Thoracic aorta (tissue), 2 donors: ENCODE measurements around the gene CAMKMT. TPM values are rescaled to one million over a fixed set of nuclear protein-coding genes. Genes with fewer than 3 reads are reported as not detected.

Experiments used
- ATAC-seq: fragments of 150-250 bp; one replicate; pipeline ENCODE4 v1.8.0; 2017; ENCODE audit warnings: low read depth; ENCODE audit not compliant: insufficient number of reproducible peaks, low FRiP score
- DNase-seq: peaks from one replicate; pipeline ENCODE4 v3.0.0-alpha.2; 2020; ENCODE audit warnings: low spot score
- H3K27ac ChIP-seq, 2 donors: fragments of 200-600 bp; sonication (generic); 1 replicate in 1 of 2; 2 replicates in 1 of 2; pipeline ENCODE4 v1.5.1; 2016; ENCODE audit warnings: mild to moderate bottlenecking in 2 of 2, moderate library complexity in 2 of 2
- H3K27me3 ChIP-seq: fragments of 200-600 bp; sonication (generic); replicated peaks from 2 replicates; pipeline ENCODE4 v1.6.0; 2016; ENCODE audit warnings: mild to moderate bottlenecking; ENCODE audit not compliant: insufficient read depth
- H3K36me3 ChIP-seq: fragments of 200-600 bp; sonication (generic); one replicate; pipeline ENCODE4 v1.5.1; 2016
- H3K4me1 ChIP-seq, 2 donors: fragments of 200-600 bp; sonication (generic); 1 replicate in 1 of 2; 2 replicates in 1 of 2; pipeline versions ENCODE4 v1.5.1 to v1.6.0; 2016; ENCODE audit warnings: low read depth in 2 of 2, mild to moderate bottlenecking in 1 of 2; ENCODE audit not compliant: control insufficient read depth in 1 of 2
- H3K4me3 ChIP-seq: fragments of 200-600 bp; sonication (generic); 2 replicates; pipeline ENCODE4 v1.5.1; 2016; ENCODE audit warnings: mild to moderate bottlenecking
- H3K9me3 ChIP-seq: fragments of 200-600 bp; sonication (generic); 2 replicates; pipeline ENCODE4 v1.5.1; 2016
- CTCF ChIP-seq: fragments of 200-600 bp; sonication (generic); IDR thresholded peaks from one replicate; pipeline ENCODE4 v1.5.1; 2019; ENCODE audit warnings: antibody characterized with exemption
- total RNA-seq, 2 donors: library from RNA; depleted of rRNA; stranded (reverse); fragments of >200 nt; gene quantifications; one replicate each; pipeline versions ENCODE4 v1.1.0 to v1.2.3, GENCODE V29; 2016

CAMKMT gene
- total RNA-seq, 2 donors from 2014 or later = 4.7 to 11.6 TPM

DNA sequence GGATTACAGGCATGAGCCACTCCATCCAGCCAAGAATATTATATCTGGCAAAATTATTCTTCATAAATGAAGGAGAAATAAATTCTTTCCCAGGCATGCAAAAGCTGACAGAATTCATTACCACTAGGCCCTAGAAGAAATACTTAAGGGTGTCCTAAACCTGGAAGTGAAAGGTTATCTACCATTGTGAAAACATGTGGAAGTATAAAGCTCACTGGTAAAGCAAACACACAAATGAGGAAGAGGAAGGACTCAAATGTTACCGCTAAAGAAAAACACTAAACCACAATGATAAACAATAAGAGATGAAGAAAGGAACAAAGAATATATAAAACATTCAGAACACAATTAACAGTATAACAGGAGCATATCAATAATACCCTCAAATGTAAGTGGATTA, 171.8 kb downstream of the CAMKMT start:
- TF ChIP-seq CTCF = no peak
- no peak for ATAC-seq

GRCh38 chr2:44535376-44535775, 173.6 kb downstream of the CAMKMT start:
- DNase-seq = no peak
- H3K27me3 ChIP-seq = no peaks in the 10 kb centered on the region
- no peak for ATAC-seq
- H3K4me1 ChIP-seq = no peaks in the 10 kb centered on the region
- H3K27ac ChIP-seq = no peak overlapping the region
- H3K36me3 ChIP-seq = peaks cover 3% of the 10 kb centered on the region
- H3K4me3 ChIP-seq = no peak overlapping the region
- H3K9me3 ChIP-seq = no peaks in the 10 kb centered on the region
- TF ChIP-seq CTCF = no peak

More for the DNA sequence above, 171.8 kb downstream of the CAMKMT start:
- no peak for DNase-seq
- Histone ChIP-seq H3K9me3 (no peaks in the 10 kb centered on the region), H3K4me1 (peaks cover 3 to 4% of the 10 kb centered on the region in 2 donors), H3K4me3 (no peak overlapping the region), H3K36me3 (peaks cover 3% of the 10 kb centered on the region), H3K27me3 (no peaks in the 10 kb centered on the region), H3K27ac (no peak overlapping the region)

DNA sequence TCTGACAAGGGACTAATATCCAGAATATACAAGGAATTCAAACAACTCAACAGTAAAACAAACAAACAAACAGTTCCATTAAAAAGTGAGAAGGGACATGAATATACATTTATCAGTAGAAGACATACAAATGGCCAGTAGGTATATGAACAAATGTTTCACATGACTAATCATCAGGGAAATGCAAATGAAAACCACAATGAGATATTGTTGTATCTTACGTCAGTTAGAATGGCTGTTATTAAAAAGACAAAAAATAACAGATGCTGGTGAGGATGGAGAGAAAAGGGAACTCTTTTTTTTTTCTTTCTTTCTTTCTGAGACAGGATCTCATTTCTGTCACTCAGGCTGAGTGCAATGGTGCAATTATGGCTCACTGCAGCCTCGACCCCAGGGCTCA, 175.5 kb downstream of the CAMKMT start:
- no peaks in the 10 kb centered on the region for H3K9me3 ChIP-seq
- H3K27me3 ChIP-seq = no peaks in the 10 kb centered on the region
- ATAC-seq (no peak), DNase-seq (no peak)
- no peaks in the 10 kb centered on the region for H3K4me1 ChIP-seq
- no peak overlapping the region for H3K4me3 ChIP-seq
- H3K27ac ChIP-seq = no peak overlapping the region
- TF ChIP-seq CTCF = no peak
- peaks cover 3% of the 10 kb centered on the region for H3K36me3 ChIP-seq

- Histone ChIP-seq H3K9me3 (no peaks in the 10 kb centered on the region), H3K4me1 (peaks cover 4% of the 10 kb centered on the region in 2 donors), H3K27ac (no peak overlapping the region), H3K4me3 (no peak overlapping the region), H3K27me3 (no peaks in the 10 kb centered on the region), H3K36me3 (no peaks in the 10 kb centered on the region)
- TF ChIP-seq CTCF = no peak
- ATAC-seq (no peak), DNase-seq (no peak)
Measured at GRCh38 chr2:44542520-44542919, 180.8 kb downstream of the CAMKMT start.

DNA sequence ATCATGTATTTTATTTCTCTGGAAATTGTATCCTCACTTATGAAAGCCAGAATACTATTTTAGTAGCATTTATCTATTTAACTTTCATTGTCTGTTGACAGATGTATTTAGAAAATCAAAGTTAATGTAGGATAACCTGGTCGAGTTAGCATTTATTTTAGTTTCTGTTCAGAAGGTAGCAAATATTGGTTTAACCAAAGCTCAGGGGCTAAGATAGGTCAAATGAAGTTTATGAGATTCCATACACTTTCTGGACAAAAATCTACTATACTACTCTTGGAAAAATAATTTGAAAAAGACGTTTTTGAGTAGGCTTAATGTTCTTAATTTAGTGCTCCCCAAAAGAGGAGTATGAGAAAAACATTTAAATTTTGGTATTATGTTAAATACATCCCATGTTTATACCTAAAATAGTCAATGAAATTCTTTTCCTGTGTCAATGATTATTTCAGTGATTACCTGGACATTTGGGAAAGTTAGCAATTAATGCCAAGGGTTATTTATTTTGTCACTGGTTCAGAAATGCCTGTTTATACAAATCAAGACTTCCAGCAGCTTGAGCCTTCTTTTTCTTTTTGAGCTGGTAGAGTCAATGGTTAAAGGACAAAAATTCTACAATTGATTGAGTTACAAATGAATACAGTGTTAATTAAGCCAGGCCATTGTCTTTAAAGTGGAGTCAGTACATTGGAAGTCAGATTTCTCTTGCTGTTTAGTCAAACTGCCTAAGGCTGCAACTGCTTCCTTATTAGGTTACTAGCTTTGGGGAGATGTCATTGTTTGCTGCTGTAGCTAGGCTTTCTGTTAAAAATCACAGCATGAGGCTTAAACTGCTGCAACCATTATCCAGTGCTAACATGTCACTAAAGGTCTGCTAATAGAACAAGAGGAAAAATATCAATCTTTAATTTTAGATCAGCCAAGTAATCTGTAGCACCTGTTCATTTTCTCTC, 182.3 kb downstream of the CAMKMT start:
- TF ChIP-seq CTCF = no peak
- ATAC-seq = no peak
- Histone ChIP-seq H3K36me3 (no peaks in the 10 kb centered on the region), H3K27ac (no peak overlapping the region), H3K4me1 (peaks cover 10 to 13% of the 10 kb centered on the region in 2 donors), H3K27me3 (no peaks in the 10 kb centered on the region), H3K9me3 (no peaks in the 10 kb centered on the region), H3K4me3 (no peak overlapping the region)
- DNase-seq = no peak
